ENCODE measurements around the gene C4orf50.

C4orf50 gene

DNA sequence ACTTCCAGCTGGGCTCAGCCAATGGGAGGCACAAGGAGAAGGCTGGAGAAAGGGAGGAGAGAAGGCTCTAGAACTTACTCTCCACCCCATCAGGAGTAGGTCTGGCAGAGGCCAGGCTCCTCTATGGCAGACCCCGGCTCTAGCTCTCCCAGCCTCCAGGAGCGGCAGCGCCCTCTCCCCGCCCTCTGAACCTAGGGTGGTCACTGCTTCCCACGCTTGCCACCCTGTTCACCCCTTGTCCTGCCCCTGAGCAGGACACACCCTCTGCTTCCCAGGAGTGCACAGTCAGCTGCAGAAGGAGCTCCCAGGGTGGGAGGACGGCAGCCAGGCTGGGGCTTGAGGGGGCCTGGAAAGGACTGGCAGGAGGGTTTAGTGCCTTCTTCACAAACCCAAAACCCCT lies 72.3 kb downstream of the C4orf50 start:
- no peak overlapping the region for H3K27ac ChIP-seq
- no peaks in the 10 kb centered on the region for H3K36me3 ChIP-seq (replicated peaks)
- TF ChIP-seq, protein P1, sequence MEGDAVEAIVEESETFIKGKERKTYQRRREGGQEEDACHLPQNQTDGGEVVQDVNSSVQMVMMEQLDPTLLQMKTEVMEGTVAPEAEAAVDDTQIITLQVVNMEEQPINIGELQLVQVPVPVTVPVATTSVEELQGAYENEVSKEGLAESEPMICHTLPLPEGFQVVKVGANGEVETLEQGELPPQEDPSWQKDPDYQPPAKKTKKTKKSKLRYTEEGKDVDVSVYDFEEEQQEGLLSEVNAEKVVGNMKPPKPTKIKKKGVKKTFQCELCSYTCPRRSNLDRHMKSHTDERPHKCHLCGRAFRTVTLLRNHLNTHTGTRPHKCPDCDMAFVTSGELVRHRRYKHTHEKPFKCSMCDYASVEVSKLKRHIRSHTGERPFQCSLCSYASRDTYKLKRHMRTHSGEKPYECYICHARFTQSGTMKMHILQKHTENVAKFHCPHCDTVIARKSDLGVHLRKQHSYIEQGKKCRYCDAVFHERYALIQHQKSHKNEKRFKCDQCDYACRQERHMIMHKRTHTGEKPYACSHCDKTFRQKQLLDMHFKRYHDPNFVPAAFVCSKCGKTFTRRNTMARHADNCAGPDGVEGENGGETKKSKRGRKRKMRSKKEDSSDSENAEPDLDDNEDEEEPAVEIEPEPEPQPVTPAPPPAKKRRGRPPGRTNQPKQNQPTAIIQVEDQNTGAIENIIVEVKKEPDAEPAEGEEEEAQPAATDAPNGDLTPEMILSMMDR (IDR thresholded peaks at IDR 0.05; ENCODE audit: low read depth, low read length, missing control alignments), result no peak
- in situ Hi-C loops (cut with HindIII; ENCODE audit: low pct_ligation_motif_present, low sequenced_read_pairs), result no loop called here
- H3K27me3 ChIP-seq (replicated peaks), result no peaks in the 10 kb centered on the region
- no peak for DNase-seq
- H3K4me3 ChIP-seq (ENCODE audit: low read depth, low read length), result no peak overlapping the region

- TF ChIP-seq, protein P1 (IDR thresholded peaks at IDR 0.05; ENCODE audit: low read depth, low read length, missing control alignments), result no peak
- in situ Hi-C loops (cut with HindIII; ENCODE audit: low pct_ligation_motif_present, low sequenced_read_pairs), result no loop called here
- Histone ChIP-seq H3K4me3 (ENCODE audit: low read depth, low read length) (no peak overlapping the region), H3K27ac (no peak overlapping the region), H3K27me3 (replicated peaks) (no peaks in the 10 kb centered on the region), H3K36me3 (replicated peaks) (no peaks in the 10 kb centered on the region)
- no peak for DNase-seq
Measured at GRCh38 chr4:5945171-5945570, 73.1 kb downstream of the C4orf50 start.

DNA sequence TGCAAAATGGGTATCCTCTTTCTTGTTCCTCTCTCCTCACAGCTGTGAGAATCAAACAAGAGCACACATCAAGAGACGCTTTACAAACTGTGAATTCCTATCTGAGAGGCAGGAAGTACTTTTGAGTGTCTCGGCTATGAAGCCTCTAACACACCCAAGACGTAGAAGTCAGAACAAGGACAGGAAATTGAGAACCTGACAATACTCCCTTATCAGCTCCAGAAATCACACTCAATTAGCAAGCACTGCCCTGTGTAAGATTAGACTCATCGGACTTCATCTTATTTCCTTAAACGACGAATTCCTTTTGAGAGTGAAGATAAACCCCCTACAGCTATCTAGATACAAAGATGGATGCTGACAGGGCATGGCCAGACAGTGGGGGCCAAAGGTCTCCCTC lies 74.7 kb downstream of the C4orf50 start:
- no peak for DNase-seq
- Histone ChIP-seq H3K4me3 (ENCODE audit: low read depth, low read length) (no peak overlapping the region), H3K27me3 (replicated peaks) (no peaks in the 10 kb centered on the region), H3K27ac (no peak overlapping the region), H3K36me3 (replicated peaks) (no peaks in the 10 kb centered on the region)
- TF ChIP-seq, protein P1 (IDR thresholded peaks at IDR 0.05; ENCODE audit: low read depth, low read length, missing control alignments), result no peak
- in situ Hi-C loops (cut with HindIII; ENCODE audit: low pct_ligation_motif_present, low sequenced_read_pairs), result no loop called here

DNA sequence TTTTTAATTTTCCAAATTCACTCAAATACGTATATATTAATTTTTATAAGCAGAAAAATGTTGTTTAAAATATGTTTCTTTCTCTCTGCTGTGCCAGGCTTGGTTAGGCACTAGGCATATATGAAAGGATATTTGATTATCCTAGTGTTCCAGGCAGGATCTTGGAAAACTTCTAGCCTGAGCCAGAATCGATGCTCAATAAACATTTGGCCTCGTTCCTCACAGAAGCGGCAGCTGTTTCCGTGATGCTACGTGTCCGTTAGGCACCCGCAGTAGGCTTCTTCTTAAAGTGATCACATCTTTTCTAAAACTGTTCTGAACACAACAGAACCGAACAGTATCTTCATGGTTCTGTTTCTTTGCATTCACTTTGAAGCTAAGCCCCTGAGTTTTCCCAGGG lies 75.3 kb downstream of the C4orf50 start:
- no peak for DNase-seq
- Histone ChIP-seq H3K36me3 (replicated peaks) (no peaks in the 10 kb centered on the region), H3K27ac (no peak overlapping the region), H3K4me3 (ENCODE audit: low read depth, low read length) (no peak overlapping the region), H3K27me3 (replicated peaks) (no peaks in the 10 kb centered on the region)
- TF ChIP-seq, protein P1 (IDR thresholded peaks at IDR 0.05; ENCODE audit: low read depth, low read length, missing control alignments), result no peak
- in situ Hi-C loops (cut with HindIII; ENCODE audit: low pct_ligation_motif_present, low sequenced_read_pairs), result no loop called here

- DNase-seq, result no peak
- in situ Hi-C loops (cut with HindIII; ENCODE audit: low pct_ligation_motif_present, low sequenced_read_pairs), result no loop called here
- Histone ChIP-seq H3K27ac (no peak overlapping the region), H3K4me3 (ENCODE audit: low read depth, low read length) (no peak overlapping the region), H3K27me3 (replicated peaks) (no peaks in the 10 kb centered on the region), H3K36me3 (replicated peaks) (no peaks in the 10 kb centered on the region)
- TF ChIP-seq, protein P1 (IDR thresholded peaks at IDR 0.05; ENCODE audit: low read depth, low read length, missing control alignments), result no peak
Measured at GRCh38 chr4:5941601-5942000, 76.6 kb downstream of the C4orf50 start.

GRCh38 chr4:5940470-5941203 lies 77.6 kb downstream of the C4orf50 start:
- DNase-seq, result peak; percentile 11
- no peak overlapping the region for H3K27ac ChIP-seq

More at GRCh38 chr4:5940470-5941203, 77.6 kb downstream of the C4orf50 start:
- in situ Hi-C loops (cut with HindIII; ENCODE audit: low pct_ligation_motif_present, low sequenced_read_pairs), result no loop called here
- TF ChIP-seq, protein P1 (IDR thresholded peaks at IDR 0.05; ENCODE audit: low read depth, low read length, missing control alignments), result no peak
- no peaks in the 10 kb centered on the region for H3K36me3 ChIP-seq (replicated peaks)
- no peaks in the 10 kb centered on the region for H3K27me3 ChIP-seq (replicated peaks)
- no peak overlapping the region for H3K4me3 ChIP-seq (ENCODE audit: low read depth, low read length)
